ENCODE data around the gene GPR45.

Gene GPR45

GRCh38 chr2:105252271-105252670 is 10.7 kb downstream of the GPR45 start:
- Histone ChIP-seq H3K4me3 (no peak overlapping the region), H3K27ac (no peak overlapping the region), H3K9ac (no peak overlapping the region), H3K9me3 (no peaks in the 10 kb centered on the region; the same call in 1 of the 2 replicates), H3K27me3 (no peaks in the 10 kb centered on the region), H4K20me1 (no peaks in the 10 kb centered on the region), H3K4me1 (peaks cover 6% of the 10 kb centered on the region; the same call in 1 of the 2 replicates), H3K4me2 (no peak overlapping the region), H3K36me3 (no peaks in the 10 kb centered on the region)
- TF ChIP-seq Cebpa-rat (IDR thresholded peaks at IDR 0.05): no peak

GRCh38 chr2:105254531-105255210 is 13.1 kb downstream of the GPR45 start:
- no peak for TF ChIP-seq Cebpa-rat (IDR thresholded peaks at IDR 0.05)
- Histone ChIP-seq H3K4me2 (no peak overlapping the region), H3K9me3 (no peaks in the 10 kb centered on the region; the same call in 1 of the 2 replicates), H3K27me3 (no peaks in the 10 kb centered on the region), H3K36me3 (no peaks in the 10 kb centered on the region), H3K4me3 (no peak overlapping the region), H3K9ac (no peak overlapping the region), H3K4me1 (peaks cover 6% of the 10 kb centered on the region; the same call in 1 of the 2 replicates), H3K27ac (no peak overlapping the region), H4K20me1 (no peaks in the 10 kb centered on the region)

DNA sequence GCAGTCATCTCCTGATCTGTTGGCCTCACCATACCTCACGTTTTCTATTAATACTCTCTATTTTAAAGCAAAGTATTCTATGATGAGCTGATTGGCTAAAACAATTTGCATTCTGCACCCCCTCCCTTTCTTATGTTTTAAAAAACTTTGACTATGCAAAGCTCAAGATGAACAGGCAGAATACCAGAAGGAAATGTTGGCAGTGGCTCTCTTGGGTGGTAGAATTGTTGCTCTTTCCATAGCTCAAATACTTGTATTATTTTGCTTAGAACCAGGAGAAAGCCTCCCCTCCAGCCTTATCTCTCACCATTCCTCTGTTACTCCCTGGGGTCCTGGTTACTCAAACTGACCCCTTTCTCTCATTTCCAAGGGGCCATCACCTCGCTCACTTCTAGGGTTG is 14.4 kb downstream of the GPR45 start:
- no peaks in the 10 kb centered on the region for H4K20me1 ChIP-seq
- TF ChIP-seq Cebpa-rat (IDR thresholded peaks at IDR 0.05): no peak
- H3K9me3 ChIP-seq: no peaks in the 10 kb centered on the region; the same call in 1 of the 2 replicates
- H3K4me1 ChIP-seq: peaks cover 6% of the 10 kb centered on the region; the same call in 1 of the 2 replicates
- no peaks in the 10 kb centered on the region for H3K36me3 ChIP-seq
- H3K9ac ChIP-seq: no peak overlapping the region
- no peak overlapping the region for H3K4me3 ChIP-seq
- H3K4me2 ChIP-seq: no peak overlapping the region
- no peak overlapping the region for H3K27ac ChIP-seq
- no peaks in the 10 kb centered on the region for H3K27me3 ChIP-seq

GRCh38 chr2:105256431-105257047 is 15.0 kb downstream of the GPR45 start:
- H3K9me3 ChIP-seq: no peaks in the 10 kb centered on the region
- H3K27me3 ChIP-seq: no peaks in the 10 kb centered on the region
- no peaks in the 10 kb centered on the region for H3K36me3 ChIP-seq
- H3K27ac ChIP-seq: no peak overlapping the region
- H3K9ac ChIP-seq: no peak overlapping the region
- no peak overlapping the region for H3K4me2 ChIP-seq
- H4K20me1 ChIP-seq: no peaks in the 10 kb centered on the region
- H3K4me3 ChIP-seq: no peak overlapping the region
- H3K4me1 ChIP-seq: peaks cover 6% of the 10 kb centered on the region; the same call in 1 of the 2 replicates
- no peak for TF ChIP-seq Cebpa-rat (IDR thresholded peaks at IDR 0.05)

DNA sequence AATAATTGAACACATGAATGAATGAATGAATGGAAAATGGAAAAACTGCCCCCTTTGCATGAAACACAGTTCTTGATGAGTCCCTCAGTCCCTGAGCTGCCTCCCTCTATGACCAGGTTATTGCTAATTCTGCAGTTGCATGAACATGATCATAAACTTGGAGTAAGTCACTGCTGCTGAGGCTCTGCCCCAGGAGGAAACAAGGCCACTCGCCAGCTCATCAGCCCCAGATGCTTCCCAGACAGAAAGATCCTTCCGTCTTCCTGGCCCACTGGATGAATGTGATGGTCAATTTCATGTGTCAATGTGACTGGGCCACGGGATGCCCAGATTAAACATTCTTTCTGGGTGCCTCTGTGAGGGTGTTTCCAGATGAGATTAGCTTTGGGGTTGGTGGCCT is 16.4 kb downstream of the GPR45 start:
- Histone ChIP-seq H3K27ac (no peak overlapping the region), H3K36me3 (peaks cover 9% of the 10 kb centered on the region), H3K27me3 (no peaks in the 10 kb centered on the region), H3K9ac (no peak overlapping the region), H4K20me1 (no peaks in the 10 kb centered on the region), H3K4me1 (peaks cover 6% of the 10 kb centered on the region; the same call in 1 of the 2 replicates), H3K4me2 (no peak overlapping the region), H3K9me3 (no peaks in the 10 kb centered on the region), H3K4me3 (no peak overlapping the region)
- no peak for TF ChIP-seq Cebpa-rat (IDR thresholded peaks at IDR 0.05)

DNA sequence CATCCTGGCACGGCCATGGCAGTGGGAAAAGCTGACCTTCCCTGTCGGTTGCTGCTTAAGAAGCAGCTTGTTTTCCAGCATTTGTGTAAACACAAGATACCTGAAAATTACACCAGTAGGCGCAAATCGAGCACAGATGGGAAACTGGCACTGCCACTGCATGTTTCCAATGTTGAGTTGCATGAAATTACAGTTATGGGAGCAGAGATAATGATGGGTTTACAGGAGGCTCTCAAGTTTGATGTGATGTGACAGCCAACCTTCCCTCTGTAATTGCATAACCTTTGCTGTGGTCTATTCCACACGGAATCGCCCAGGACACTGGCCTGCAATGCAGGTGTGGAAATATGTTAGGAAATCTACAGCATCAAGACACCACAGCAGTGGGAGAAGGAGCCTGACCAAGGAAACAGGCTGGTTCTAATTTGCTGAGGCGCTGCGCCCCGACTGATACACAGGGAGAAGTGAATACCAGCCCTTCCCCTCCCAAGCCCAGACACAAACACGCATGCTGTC is 17.4 kb downstream of the GPR45 start:
- Histone ChIP-seq H3K36me3 (peaks cover 19% of the 10 kb centered on the region), H3K4me2 (no peak overlapping the region), H3K27me3 (no peaks in the 10 kb centered on the region), H3K9ac (no peak overlapping the region), H4K20me1 (no peaks in the 10 kb centered on the region), H3K9me3 (no peaks in the 10 kb centered on the region), H3K4me3 (no peak overlapping the region), H3K4me1 (peaks cover 5% of the 10 kb centered on the region; the same call in 1 of the 2 replicates), H3K27ac (no peak overlapping the region)
- TF ChIP-seq Cebpa-rat (IDR thresholded peaks at IDR 0.05): no peak

GRCh38 chr2:105261061-105261460 is 19.5 kb downstream of the GPR45 start:
- H3K27ac ChIP-seq: no peak overlapping the region
- H3K9ac ChIP-seq: no peak overlapping the region
- TF ChIP-seq Cebpa-rat (IDR thresholded peaks at IDR 0.05): no peak
- H3K27me3 ChIP-seq: no peaks in the 10 kb centered on the region
- H3K4me1 ChIP-seq: no peaks in the 10 kb centered on the region
- no peak overlapping the region for H3K4me3 ChIP-seq
- H4K20me1 ChIP-seq: 0 out of 2 replicates have a peak, but pooled peaks cover 5% of the 10 kb centered on the region
- H3K4me2 ChIP-seq: no peak overlapping the region
- H3K36me3 ChIP-seq: peaks cover 29% of the 10 kb centered on the region
- H3K9me3 ChIP-seq: no peaks in the 10 kb centered on the region

DNA sequence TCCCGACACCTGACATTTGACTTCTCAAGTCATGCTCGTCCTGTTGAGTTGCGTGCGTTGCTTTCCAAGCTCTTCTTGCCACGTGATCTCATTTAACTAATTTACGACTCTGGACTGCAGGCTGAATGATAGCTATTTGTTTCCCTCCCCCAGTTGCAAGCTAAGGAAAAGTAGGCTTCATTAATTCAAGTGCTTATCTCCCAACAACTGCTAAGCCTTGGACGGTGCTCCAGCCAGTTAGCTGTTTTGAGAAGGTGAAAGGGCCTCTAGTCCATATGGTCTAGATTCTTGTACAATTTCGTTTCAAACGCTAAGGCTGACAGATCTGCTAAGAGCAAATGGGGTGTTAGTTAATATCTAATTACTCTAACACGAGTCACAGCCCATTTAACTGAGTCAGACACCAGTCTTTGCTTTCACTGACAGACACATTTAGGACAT is 21.1 kb downstream of the GPR45 start:
- no peaks in the 10 kb centered on the region for H3K27me3 ChIP-seq
- 0 out of 2 replicates have a peak, but pooled peaks cover 5% of the 10 kb centered on the region for H4K20me1 ChIP-seq
- H3K36me3 ChIP-seq: peaks cover 45% of the 10 kb centered on the region
- no peak overlapping the region for H3K4me3 ChIP-seq
- H3K9ac ChIP-seq: no peak overlapping the region
- no peaks in the 10 kb centered on the region for H3K4me1 ChIP-seq
- TF ChIP-seq Cebpa-rat (IDR thresholded peaks at IDR 0.05): no peak
- no peaks in the 10 kb centered on the region for H3K9me3 ChIP-seq
- no peak overlapping the region for H3K27ac ChIP-seq
- H3K4me2 ChIP-seq: no peak overlapping the region

DNA sequence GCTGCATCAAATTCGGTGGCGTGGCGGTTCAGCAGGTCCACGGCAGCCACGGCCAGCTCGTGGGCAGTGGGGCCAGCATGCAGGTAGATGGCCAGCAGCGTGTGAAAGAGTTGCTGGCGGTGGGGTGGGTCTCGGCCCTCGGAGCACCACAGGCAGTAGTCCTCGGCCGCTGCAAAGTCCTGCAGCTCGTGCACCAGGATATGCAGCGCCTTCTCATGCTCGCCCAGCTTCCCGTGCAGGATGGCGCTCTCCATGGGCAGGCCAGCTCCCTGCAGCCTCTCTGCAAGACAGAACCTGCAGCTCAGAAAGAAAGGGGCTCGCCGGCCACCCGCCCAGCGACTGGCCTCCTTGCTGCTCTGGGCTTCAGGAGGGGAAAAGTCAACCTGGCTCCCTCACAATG is 27.9 kb downstream of the GPR45 start:
- Histone ChIP-seq H3K4me2 (no peak overlapping the region), H3K27me3 (no peaks in the 10 kb centered on the region), H3K9ac (no peak overlapping the region), H3K9me3 (no peaks in the 10 kb centered on the region), H3K27ac (no peak overlapping the region), H3K36me3 (peaks cover 93% of the 10 kb centered on the region), H3K4me3 (no peak overlapping the region), H3K4me1 (no peaks in the 10 kb centered on the region), H4K20me1 (0 out of 2 replicates have a peak, but pooled peaks cover 5% of the 10 kb centered on the region)
- no peak for TF ChIP-seq Cebpa-rat (IDR thresholded peaks at IDR 0.05)

DNA sequence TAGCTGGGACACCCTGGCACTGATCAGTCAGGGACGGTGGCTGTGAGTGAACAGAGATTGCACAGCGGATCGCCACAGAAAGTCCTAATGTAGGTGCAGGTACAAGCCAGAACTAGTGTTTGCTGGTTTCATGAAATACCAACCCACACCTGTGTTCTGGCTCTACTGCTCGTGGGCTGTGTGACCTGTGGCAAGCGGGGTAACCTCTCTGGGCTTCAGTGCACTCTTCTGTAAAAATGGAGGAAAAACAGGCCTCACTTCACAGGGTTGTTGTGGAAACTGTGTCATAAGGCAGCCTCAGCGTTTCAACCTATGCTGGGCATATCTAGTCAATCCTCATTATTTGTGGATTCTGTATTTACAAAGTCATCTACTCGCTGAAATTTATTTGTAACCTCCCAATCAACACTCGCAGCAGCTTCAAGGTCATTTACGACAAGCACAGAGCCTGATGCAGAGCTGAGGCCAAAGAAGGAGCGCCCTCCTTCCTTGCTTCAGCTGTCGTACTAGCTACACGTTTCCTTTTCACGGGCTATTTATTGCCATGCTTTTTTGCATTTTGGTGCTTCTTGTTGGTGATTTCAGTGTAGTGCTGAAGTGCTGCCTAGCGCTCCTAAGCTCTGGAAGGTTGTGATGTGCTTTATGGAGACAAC is 30.0 kb downstream of the GPR45 start:
- H3K27ac ChIP-seq: no peak overlapping the region
- H4K20me1 ChIP-seq: no peaks in the 10 kb centered on the region
- H3K9me3 ChIP-seq: no peaks in the 10 kb centered on the region
- no peak overlapping the region for H3K4me3 ChIP-seq
- no peak overlapping the region for H3K9ac ChIP-seq
- H3K4me1 ChIP-seq: no peaks in the 10 kb centered on the region
- TF ChIP-seq Cebpa-rat (IDR thresholded peaks at IDR 0.05): no peak
- no peaks in the 10 kb centered on the region for H3K27me3 ChIP-seq
- H3K4me2 ChIP-seq: no peak overlapping the region
- H3K36me3 ChIP-seq: peaks cover 98% of the 10 kb centered on the region

Measured in BLaER1 (cell line).